GM03348 (cell line): ENCODE data around the gene MTRFR.
A peak's percentile ranks its signal among the peaks of the same experiment; 100 is the strongest.
"Not testable (repeated sequence)": the region's sequence is repeated elsewhere in the genome, so short reads cannot be mapped to it uniquely, and the experiment has no call there.

Experiments used
- DNase-seq: peaks from one replicate; pipeline ENCODE4 v3.0.0; 2012; ENCODE audit warnings: low spot score

The MTRFR gene

DNA sequence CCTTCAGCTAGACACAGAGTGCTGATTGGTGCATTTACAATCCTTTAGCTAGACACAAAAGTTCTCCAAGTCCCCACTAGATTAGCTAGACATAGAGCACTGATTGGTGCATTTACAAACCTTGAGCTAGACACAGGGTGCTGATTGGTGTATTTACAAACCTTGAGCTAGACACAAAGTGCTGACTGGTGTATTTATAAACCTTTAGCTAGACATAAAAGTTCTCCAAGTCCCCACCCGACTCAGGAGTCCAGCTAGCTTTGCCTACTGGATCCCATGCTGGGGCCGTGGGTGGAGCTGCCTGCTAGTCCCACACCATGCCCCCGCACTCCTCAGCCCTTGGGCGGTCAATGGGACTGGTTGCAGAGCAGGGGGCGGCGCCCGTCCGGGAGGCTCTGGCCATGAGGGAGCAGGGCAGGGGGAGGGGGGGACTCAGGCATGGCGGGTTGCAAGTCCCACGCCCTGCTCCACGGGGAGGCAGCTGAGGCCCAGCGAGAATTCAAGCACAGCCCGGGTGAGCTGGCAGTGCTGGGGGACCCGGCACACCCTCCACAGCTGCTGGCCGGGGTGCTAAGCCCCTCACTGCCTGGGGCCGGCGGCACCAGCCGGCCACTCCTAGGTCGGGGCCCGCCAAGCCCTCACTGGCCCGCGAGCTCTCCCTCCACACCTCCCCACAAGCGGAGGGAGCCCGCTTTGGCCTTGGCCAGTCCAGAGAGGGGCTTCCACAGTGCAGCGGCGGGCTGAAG lies 15.9 kb downstream of the MTRFR start:
- DNase-seq = not testable (repeated sequence)

DNA sequence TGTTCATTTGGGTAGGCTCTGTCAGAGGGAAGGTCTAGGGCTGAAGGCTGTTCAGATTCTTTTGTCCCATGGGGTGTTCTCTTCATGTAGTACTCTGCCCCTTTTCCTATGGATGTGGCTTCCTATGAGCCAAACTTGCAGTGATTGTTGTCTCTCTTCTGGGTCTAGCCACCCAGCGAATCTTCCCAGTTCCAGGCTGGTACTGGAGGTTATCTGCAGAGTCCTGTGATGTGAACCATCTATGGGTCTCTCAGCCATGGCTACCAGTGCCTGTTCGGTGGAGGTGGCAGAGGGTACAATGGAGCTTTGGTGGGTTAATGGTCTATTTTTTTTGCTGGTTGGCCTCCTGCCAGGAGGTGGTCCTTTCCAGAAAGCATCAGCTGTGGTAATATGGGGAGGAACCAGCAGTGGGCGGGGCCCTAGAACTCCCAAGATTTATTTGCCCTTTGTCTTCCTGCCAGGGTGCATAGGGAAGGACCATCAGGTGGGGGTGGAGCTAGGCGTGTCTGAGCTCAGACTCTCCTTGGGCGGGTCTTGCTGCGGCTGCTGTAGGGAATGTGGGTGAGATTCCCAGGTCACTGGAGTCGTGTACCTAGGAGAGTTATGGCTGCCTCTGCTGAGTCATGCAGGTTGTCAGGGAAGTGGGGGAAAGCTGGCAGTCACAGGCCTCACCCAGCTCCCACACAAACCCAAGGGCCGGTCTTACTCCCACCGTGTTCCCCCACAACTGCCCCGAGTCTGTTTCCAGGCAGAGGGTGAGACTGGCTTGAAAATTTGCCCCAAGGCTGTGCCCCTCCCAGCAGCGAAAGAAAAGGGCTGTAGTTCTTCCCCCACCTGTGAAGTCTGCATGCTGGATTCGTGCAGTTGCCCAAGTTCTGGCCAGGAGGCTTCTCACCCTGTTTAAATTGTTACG lies 17.5 kb downstream of the MTRFR start:
- DNase-seq = no peak

DNA sequence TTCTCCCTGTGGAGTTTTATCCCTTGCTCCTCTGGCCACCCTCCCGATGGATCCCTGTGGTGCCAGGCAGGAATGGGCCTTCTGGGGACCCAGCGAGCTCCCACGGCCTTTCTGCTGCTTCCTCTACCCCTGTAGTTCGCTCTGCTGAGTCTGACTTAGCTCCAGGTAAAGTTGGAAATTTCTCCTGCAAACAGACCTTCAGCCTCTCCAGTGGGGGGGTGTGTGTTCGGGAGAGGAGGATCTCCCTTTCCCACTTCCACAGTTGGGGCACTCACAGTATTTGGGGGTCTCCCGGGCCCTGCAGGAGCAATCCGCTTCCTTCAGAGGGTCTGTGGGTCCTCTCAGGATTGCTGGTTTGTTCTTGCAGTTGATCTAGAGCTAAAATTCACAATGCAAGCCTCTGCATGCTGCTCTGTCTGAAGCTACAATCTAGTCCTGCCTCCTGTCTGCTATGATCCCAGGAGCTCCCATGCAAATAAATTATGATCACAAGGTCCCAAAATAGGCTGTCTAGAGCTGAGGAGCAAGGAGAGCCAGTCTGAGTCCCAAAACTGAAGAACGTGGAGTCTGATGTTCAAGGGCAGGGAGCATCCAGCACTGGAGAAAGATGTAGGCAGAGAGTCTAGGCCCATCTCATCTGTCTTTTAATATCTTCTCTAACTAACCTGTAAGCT lies 18.3 kb downstream of the MTRFR start:
- no peak for DNase-seq

DNA sequence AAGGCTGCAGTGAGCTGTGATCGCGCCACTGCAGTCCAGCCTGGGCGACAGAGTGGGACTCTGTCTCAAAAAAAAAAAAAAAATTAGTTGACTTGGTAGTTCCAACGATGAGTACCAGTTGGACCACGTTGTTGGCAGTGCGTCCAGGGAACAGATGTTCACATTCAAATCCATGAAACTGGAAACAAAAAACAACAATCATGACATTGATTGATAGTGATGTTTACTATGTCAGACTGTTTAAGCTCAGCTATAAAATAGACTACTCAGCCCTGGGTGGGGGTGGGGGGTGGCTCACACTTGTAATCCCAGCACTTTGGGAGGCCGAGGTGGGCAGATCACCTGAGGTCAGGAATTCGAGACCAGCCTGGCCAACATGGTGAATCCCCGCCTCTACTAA lies 19.1 kb downstream of the MTRFR start:
- DNase-seq = not testable (repeated sequence)

DNA sequence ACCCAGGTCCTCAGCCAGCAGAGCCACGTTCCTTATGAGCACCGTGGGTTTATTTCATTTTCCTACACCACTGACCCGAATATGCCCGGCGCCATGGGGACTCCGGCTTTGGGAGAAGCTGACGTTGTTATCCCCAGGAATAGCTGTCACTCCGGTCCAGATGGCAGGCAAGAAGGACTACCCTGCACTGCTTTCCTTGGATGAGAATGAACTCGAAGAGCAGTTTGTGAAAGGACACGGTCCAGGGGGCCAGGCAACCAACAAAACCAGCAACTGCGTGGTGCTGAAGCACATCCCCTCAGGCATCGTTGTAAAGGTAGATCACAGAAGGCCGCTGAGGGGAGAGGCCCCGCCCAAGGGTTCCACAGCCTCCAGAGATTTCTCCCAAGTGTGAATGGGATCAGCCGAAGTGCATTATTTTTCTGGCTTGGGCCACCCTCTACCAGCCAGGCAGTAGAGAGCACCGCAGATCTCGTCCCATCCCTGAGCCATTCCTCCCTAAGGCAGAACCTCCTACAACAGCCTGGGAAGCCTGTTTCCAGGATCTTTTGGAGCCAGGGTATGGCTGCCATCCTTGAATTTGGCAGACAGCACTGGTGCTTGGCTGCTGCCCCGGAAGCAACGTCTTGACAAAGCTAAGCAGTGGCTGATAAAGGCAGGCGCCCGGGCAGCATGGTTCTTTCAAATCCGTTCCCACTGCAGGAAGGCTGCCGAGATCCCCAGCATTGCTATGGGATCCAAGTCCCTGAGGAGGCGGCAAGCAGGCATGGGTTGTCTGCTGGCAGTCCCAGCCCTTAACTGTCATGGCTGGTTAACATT lies 20.6 kb downstream of the MTRFR start:
- DNase-seq = peak; percentile 33

DNA sequence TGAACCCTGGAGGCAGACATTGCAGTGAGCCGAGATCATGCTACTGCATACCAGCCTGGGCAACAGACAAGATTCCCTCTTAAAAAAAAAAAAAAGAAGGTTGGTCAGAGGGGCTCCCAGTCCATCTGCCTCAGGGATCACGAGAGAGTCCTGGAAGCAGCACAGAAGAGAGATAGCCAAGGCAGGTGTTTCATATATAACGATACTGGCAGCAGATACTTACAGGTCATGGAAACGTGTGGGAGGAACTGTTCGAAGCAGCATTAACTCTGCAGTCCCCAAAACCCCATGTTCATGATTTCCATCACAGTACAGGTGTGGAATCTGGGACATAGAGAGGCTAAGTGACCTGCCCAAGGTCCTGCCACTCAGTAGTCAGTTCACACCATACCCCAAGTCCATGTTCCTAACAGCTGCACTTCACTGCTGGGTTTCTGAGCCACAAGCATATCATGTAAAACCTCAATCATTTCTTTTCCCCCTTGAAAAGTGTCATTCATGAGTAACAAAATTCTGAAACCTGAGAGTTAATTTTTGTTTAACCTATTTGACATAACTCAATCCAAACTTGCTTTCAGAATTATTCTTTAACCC lies 21.7 kb downstream of the MTRFR start:
- DNase-seq = no peak

DNA sequence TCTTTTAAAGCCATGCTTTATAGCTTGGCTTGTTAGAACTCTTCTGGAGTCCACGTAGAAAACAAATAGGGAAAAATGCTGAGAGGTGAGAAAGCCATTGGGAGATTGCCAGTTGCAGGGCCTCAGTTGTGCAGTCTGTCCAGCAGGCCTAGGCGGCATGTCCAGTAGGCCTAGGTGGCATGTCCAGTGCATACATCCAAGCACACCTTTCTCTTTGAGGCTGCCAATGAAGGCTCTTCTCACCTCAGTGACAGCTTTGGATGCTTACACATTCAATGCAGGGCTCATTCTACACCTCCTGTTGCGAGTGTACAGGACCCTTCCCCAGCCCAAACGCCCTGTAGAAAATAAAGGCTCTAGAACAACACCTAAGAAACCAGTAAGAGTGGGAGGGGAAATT lies 25.4 kb downstream of the MTRFR start:
- DNase-seq = no peak

DNA sequence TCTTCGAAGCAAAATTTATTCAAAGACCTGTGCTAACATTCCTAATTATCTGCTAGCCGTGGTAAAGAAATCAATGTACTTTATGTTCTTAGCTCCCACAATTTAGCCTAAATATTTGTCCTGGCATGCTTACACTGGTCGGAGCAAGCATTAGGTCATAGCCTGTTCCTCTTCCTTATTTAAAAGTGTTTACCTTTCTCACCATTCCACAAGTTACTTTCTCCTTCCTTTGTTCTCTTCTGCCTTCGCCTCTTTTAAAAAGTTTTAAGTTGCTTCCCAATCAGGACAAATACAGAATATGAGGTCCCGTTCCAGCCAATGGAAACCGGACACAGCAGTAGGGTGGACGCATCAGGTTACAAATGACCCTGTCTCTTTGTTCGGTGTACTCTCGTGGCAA lies 26.8 kb downstream of the MTRFR start:
- no peak for DNase-seq

DNA sequence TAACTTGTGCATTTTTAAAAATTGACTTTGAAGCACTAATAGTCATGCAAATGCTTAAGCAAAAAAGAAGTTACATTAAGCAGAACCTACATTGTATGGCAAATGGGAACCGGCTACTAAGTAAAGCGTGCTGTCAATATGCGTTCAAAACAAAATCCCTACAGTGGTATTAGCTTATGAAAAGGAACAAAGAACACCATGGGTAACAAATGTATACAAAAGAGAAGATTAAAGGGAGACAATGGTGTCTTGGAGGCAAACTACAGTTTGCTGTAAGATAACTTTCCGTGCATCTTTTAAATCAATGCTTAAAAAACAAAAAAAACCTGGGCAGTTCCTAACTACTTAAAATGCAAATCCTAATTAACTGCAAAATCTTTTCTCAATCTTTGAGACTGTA lies 28.0 kb downstream of the MTRFR start:
- no peak for DNase-seq

DNA sequence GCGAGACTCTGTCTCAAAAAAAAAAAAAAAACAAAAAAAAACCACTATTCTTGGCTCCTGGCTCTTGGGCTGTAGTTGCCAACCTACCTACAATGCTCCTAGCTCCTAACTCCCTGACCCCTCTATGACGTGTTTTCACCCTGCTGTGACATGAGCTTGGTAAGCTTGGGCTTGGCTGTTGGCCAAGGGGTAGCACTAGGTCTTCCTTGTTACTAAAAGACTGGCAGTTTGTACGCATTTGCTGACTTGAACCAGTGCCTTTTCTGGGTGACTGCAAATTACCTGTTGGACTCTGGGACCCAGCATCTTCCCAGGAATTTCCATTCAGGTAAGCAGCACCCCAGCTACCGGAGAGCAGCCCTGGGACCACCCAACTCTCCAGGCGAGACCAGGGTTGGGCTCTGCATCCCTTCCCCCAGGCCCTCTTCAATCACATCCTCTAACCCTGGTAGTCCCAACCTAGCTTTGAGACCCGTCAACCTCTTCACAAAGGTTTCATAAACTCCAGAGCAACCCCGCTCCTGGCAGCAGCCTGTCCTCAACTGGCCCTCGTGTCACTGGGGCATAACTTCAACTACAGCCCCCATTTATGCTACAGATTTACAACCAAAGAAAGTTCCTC lies 30.1 kb downstream of the MTRFR start:
- no peak for DNase-seq

DNA sequence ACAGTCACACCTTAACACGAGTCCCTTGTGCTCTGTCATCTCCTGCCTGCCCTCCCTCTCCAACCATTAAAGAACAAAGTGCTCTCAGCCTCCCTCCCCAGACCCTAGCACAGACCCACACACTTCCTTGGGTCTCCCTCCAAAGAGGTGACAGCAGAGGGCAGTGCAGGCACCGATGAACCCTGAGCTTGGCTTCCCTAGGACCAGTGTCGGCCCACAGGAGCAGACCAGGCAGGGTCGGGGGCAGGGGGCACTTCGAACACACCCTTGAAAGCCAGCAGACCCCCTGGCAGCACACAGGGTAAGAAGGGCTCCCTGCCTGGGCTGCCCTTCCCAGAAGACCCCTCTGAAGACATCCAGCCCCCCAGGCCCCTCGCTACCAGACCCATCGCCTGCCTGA lies 31.4 kb downstream of the MTRFR start:
- no peak for DNase-seq

DNA sequence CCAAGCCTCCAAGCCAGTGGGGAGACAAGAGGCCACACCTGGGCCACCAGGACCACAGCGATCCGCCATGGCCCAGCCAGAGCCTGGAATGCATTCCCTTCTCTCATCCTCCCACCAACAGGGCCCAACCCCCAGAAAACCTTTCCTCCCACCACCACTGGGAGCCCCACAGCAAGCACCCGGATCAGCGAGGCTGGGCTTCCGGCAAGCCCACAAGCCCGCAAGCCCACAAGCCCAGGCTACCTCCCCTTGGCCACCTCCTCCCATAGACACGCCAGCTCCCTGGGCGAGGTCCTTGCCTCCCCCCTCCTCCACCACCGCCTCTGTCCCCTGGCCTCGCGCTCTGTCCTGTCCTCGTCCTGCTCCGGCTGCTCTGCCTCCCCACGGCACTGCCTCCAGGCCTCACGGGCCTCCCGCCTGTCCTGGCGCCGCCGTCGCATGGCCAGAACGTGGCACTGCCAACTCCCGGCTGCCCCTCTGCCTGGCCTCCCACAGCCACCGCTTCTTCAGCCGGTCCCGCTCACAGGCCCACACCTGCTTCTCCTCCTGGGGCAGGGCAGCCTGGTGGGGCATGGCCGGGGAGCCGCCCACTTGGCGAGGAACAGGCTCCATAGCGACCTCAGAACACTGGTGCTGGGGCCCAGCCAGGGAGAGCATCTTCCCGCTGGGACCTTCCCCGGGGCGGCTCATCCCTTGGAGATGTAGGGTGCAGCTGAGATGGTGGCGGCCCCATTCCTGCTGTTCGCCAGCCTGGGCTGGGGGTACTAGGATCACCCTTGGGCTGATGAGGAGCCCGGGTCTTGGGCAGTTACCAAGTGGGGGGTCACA lies 32.8 kb downstream of the MTRFR start:
- no peak for DNase-seq

DNA sequence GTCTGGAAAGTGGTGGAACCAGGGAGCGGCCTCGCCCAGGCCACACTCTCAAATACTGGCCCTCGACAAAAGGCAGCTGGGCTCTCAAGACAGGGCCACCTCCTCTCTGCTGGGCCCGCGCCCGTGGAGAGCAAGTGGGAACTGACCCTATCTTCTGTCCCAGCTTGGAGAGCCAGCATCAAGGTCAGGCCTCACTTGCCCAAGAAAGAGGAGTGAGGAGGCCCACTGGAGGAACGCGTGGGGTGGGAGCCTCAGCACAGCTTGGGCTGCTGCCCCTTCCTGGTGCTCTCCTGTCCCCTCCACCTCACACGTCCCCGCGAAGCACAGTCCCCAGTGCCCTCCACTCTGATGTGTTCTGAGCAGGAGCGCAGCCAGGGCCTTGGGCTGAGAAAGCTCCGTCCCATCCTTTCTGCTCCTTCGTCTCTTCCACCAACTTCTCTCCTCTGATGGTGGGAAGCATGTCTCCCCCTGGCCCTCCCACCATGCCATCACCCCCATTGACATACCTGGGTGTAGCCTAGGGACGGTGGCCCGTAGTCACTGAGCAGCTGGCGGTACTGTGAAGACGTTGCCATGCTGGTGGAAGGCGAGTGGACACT lies 33.5 kb downstream of the MTRFR start:
- no peak for DNase-seq

DNA sequence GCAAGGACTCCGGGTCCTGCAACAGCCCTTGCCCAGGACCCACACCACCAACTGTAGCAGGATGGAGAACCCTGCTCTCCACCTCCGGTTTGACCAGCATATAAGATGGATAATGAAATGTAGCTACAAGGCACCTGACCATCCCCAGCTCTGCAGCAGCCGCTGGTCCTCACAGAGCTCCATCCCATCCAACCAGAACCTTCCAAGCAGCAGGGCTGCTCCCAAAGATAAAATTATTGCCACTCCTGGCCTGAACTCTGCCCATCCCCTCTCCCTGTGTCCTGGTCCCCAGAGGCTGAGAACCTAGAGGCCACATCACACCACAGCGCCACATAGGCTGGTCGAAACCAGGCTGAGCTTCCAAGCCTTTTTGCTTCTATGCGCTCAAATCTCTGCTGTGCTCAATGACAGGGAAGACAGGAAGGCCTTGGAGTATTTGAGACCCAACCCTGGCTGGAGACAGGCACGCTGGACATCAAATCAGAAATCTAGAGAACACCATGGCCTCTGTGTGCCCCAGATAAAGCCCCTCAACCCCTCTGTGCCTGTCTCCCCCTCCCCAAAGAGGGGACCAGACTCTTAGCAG lies 34.2 kb downstream of the MTRFR start:
- no peak for DNase-seq

DNA sequence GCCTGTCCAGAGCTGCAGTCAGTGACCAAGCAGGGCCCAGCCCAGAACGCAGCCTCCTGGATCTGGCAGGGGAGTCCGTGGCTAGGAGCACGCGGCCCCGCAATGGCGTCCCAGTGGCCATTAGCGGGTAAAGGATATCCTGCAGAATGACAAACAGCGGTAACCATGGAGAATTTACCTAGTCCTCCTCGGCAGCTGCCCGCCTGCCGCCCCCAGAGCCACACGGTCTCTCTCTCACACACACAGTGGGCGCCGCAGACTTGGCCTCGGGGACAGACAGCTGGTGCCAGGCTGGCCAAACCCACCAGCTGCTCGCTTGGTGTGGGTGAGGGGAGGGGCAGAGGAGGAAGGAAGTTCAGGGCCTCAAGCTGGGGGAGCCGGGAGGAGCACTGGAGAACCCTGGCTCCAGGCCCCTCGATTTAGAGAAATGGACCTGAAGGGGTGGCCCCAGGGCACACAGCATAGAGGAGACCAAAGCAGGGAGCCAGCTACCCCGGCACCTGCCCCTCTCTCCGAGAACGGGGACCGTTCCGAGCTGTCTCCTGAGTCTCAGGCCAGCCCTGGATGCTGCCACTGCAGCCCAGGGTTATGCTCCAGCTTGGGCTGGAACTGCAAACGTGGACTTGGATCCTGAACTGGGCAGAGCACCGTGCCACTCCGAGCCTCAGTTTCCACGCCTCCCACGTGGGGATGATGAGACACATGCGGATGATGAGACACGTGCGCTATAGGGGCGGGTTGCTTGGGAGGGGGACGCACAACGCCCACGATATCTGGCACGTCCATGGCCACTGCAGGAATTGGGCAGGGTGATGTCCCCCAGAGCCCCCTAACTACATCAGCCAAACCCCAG lies 35.0 kb downstream of the MTRFR start:
- DNase-seq = no peak

DNA sequence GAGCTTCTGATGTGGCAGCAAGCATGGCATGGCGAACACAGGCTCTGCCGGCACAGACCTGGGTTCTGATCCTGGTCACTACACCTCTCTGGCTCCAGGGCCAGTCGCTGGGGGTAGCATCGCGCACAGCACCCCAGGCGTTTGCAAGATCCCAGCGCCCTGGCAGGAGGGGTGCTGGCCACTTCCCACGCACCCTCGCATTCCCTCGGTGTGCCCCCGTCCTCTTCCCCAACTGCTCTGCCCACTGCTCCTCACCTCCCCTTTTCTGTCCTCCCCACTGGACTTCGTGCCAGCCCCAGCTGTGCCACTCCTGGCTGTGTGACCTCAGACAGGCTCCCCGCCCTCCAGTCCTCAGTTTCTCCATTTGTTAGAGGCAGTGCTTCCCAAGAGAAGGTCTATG lies 35.6 kb downstream of the MTRFR start:
- DNase-seq = no peak

DNA sequence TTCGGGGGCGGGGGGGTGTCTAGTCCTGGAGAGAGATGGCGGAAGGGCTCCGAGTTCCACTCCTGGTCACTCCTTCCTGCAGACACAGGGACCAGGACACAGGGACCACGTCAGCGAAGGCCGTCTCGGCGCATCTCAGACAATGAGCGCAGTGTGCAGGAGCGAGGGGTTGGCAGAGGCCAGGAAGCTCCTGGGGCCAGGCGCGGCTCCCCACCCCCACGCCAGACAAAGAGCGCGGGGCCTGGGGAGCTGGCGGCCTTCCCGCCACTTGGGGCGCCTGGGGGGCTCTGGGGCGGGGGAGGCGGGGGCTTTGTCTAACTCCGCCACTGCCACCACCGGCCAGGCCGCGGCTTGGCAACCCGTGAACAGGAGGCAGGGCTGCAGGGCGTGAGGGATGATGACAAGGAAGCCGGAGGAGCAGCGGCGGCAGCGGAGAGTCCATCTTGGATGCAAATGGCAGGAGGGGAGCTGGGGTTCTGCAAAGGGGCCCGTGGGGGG lies 36.2 kb downstream of the MTRFR start:
- DNase-seq = peak; percentile 84

DNA sequence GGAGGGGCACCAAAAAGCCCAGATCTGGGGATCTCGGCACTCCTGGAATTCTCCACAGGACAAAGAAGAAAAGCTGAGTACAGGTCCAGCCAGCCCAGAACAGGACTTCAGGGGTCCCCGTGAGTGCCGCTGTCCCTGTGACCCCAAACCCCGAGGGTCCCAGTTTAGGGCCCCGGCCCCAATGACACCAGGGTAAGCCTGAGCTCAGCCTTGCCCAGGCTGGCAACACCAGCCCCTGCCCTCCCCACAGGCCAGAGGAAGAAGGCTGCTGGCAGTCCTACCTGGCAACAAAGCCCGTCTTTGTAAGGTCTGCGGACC lies 36.6 kb downstream of the MTRFR start:
- no peak for DNase-seq
